ENCODE data around the gene MCCC1. TPM values are rescaled to one million over a fixed set of nuclear protein-coding genes. Genes with fewer than 3 reads are reported as not detected.
A peak's percentile ranks its signal among the peaks of the same experiment; 100 is the strongest.
"Not testable (repeated sequence)": the region's sequence is repeated elsewhere in the genome, so short reads cannot be mapped to it uniquely, and the experiment has no call there.

The MCCC1 gene
- total and polyA plus RNA-seq, 2 donors (not counting 1 experiment from before 2014, with no cell fraction given): 12.9 to 36.3 TPM

DNA sequence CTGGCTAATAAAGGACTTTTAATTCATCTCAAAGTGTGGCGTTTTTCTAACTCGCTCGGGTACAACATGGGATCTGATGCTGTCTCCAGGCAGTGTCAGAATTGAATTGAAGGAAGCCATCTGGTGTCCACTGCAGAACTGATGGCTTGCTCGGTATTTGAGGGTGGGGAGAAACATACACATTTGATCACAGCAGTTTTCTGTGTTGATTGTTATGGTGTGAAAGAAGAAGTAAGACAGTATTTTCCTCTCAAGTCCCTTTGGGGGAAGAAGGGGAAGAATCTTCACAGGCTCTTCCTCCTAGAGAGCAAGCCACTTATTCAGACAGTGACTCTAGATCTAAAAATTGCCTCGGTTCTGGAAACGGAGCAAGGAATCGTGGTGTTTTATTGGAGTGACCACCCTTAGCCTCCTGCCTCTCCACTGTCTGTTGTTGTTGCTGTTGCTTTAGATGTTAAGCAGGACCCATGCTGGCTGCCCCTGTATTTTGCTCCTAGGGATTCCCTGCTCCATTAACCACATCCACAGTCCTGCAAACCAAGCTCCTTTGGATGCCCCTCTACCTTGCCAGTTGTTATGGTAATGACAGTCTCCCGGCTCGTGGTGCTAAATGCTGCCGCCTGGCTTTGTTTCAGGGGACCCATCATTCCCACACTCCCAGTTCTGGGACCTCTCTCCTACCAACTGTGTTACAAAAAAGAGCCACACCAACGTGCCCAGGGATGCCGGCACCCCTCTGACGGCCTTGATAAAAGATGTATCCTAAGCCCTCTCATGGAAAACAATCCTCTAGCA is 15.3 kb upstream of the MCCC1 start:
- peaks cover 31 to 36% of the 10 kb centered on the region in 2 donors for H3K4me1 ChIP-seq (ENCODE audit: control insufficient read depth in 2 of 2, insufficient read depth in 2 of 2, low read length in 2 of 2)
- H3K4me3 ChIP-seq (ENCODE audit: control extremely low read depth in 1 of 5, extremely low read depth in 1 of 5, insufficient read depth in 1 of 5, low read depth in 2 of 5, low read length in 4 of 5): no peak overlapping the region
- H4K20me1 ChIP-seq (ENCODE audit: control insufficient read depth, insufficient read depth, low read length, poor library complexity, severe bottlenecking): no peaks in the 10 kb centered on the region
- H3K27ac ChIP-seq (ENCODE audit: low read length in 2 of 2): no peak overlapping the region
- Mint-ChIP-seq H3K4me1 (peaks cover 33% of the 10 kb centered on the region), H3K27ac (peak overlapping the region; percentile 59), H3K27me3 (peaks cover 11% of the 10 kb centered on the region), H3K4me3 (peak overlapping the region; percentile 55), H3K9me3 (ENCODE audit: insufficient read depth) (peaks cover 2% of the 10 kb centered on the region)
- no peaks in the 10 kb centered on the region for H3K36me3 ChIP-seq (replicated peaks in 1 of 2; ENCODE audit: control extremely low read depth in 1 of 2, control insufficient read depth in 1 of 2, extremely low read depth in 1 of 2, insufficient read depth in 2 of 2, low read length in 1 of 2)
- ATAC-seq (ENCODE audit: low read depth) (no peak), DNase-seq (peak; percentile 27)
- POLR2A ChIA-PET: no interaction called here
- H3K9ac ChIP-seq (ENCODE audit: low read length): no peak overlapping the region
- intact Hi-C loops (cut with micrococcal nuclease): no loop called here
- H3K27me3 ChIP-seq (replicated peaks in 1 of 4; ENCODE audit: control extremely low read depth in 1 of 4, control insufficient read depth in 3 of 4, insufficient read depth in 4 of 4, low read length in 3 of 4): peaks cover 0 to 28% (median 8%) of the 10 kb centered on the region in 4 experiments
- H3K4me2 ChIP-seq (replicated peaks; ENCODE audit: low read depth, low read length, poor library complexity, severe bottlenecking): peak overlapping the region; percentile 34
- peaks cover 0 to 3% (median 0%) of the 10 kb centered on the region in 3 donors for H3K9me3 ChIP-seq (ENCODE audit: control extremely low read depth in 1 of 3, control insufficient read depth in 2 of 3, insufficient read depth in 1 of 3, low read length in 2 of 3)
- CTCF ChIA-PET: no interaction called here
- H3K79me2 ChIP-seq (ENCODE audit: control insufficient read depth, insufficient read depth, low read length): no peaks in the 10 kb centered on the region
- no peak overlapping the region for H2AFZ ChIP-seq (ENCODE audit: insufficient read depth, low read depth, low read length, poor library complexity, severe bottlenecking)
- WGBS (ENCODE audit: insufficient coverage): 84% methylated on average over 9 of the region's 13 CpGs
- TF ChIP-seq, protein P1, sequence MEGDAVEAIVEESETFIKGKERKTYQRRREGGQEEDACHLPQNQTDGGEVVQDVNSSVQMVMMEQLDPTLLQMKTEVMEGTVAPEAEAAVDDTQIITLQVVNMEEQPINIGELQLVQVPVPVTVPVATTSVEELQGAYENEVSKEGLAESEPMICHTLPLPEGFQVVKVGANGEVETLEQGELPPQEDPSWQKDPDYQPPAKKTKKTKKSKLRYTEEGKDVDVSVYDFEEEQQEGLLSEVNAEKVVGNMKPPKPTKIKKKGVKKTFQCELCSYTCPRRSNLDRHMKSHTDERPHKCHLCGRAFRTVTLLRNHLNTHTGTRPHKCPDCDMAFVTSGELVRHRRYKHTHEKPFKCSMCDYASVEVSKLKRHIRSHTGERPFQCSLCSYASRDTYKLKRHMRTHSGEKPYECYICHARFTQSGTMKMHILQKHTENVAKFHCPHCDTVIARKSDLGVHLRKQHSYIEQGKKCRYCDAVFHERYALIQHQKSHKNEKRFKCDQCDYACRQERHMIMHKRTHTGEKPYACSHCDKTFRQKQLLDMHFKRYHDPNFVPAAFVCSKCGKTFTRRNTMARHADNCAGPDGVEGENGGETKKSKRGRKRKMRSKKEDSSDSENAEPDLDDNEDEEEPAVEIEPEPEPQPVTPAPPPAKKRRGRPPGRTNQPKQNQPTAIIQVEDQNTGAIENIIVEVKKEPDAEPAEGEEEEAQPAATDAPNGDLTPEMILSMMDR (IDR thresholded peaks at IDR 0.05): no peak
- no peak for TF ChIP-seq EZH2 (IDR thresholded peaks at IDR 0.05; ENCODE audit: borderline replicate concordance, insufficient read depth, low read depth, low read length, poor library complexity, severe bottlenecking)

DNA sequence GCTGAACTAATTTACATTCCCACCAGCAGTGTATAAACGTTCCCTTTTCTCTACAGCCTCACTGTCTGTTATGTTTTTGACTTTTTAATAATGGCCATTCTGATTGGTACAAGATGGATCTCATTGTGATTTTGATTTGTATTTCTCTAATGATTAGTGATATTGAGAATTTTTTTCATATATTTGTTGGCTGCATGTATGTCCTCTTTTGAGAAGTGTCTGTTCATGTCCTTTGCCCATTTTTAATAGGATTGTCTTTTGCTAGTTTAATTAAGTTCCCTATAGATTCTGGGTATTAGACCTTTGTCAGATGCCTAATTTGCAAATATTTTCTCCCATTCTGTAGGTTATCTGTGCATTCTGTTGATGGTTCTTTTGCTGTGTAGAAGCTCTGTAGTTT is 10.6 kb upstream of the MCCC1 start:
- H3K4me1 Mint-ChIP-seq: peaks cover 28% of the 10 kb centered on the region
- H3K27me3 Mint-ChIP-seq; H3K27ac Mint-ChIP-seq; intact Hi-C loops (cut with micrococcal nuclease); H3K27me3 ChIP-seq (replicated peaks in 1 of 4; ENCODE audit: control extremely low read depth in 1 of 4, control insufficient read depth in 3 of 4, insufficient read depth in 4 of 4, low read length in 3 of 4); POLR2A ChIA-PET; ATAC-seq (ENCODE audit: low read depth); DNase-seq; H3K9ac ChIP-seq (ENCODE audit: low read length); H3K9me3 Mint-ChIP-seq (ENCODE audit: insufficient read depth); H3K27ac ChIP-seq (ENCODE audit: low read length in 2 of 2); H3K4me3 Mint-ChIP-seq; H3K36me3 ChIP-seq (replicated peaks in 1 of 2; ENCODE audit: control extremely low read depth in 1 of 2, control insufficient read depth in 1 of 2, extremely low read depth in 1 of 2, insufficient read depth in 2 of 2, low read length in 1 of 2); H4K20me1 ChIP-seq (ENCODE audit: control insufficient read depth, insufficient read depth, low read length, poor library complexity, severe bottlenecking); H3K4me3 ChIP-seq (ENCODE audit: control extremely low read depth in 1 of 5, extremely low read depth in 1 of 5, insufficient read depth in 1 of 5, low read depth in 2 of 5, low read length in 4 of 5); H3K4me2 ChIP-seq (replicated peaks; ENCODE audit: low read depth, low read length, poor library complexity, severe bottlenecking); H2AFZ ChIP-seq (ENCODE audit: insufficient read depth, low read depth, low read length, poor library complexity, severe bottlenecking); H3K79me2 ChIP-seq (ENCODE audit: control insufficient read depth, insufficient read depth, low read length); H3K9me3 ChIP-seq (ENCODE audit: control extremely low read depth in 1 of 3, control insufficient read depth in 2 of 3, insufficient read depth in 1 of 3, low read length in 2 of 3): not testable (repeated sequence)
- no CpG with 5 or more reads among the region's 1 CpG for WGBS (ENCODE audit: insufficient coverage)
- CTCF ChIA-PET: interaction anchor here (1.0 kb wide), 1 partner anchor 13 kb away, joined by 3 read pairs; no protein-coding TSS in a partner anchor
- peaks cover 17 to 21% of the 10 kb centered on the region in 2 donors for H3K4me1 ChIP-seq (ENCODE audit: control insufficient read depth in 2 of 2, insufficient read depth in 2 of 2, low read length in 2 of 2)
